ENCODE data around the gene HYAL1.
A peak's percentile ranks its signal among the peaks of the same experiment; 100 is the strongest.
"Not testable (repeated sequence)": the region's sequence is repeated elsewhere in the genome, so short reads cannot be mapped to it uniquely, and the experiment has no call there.

Gene HYAL1

DNA sequence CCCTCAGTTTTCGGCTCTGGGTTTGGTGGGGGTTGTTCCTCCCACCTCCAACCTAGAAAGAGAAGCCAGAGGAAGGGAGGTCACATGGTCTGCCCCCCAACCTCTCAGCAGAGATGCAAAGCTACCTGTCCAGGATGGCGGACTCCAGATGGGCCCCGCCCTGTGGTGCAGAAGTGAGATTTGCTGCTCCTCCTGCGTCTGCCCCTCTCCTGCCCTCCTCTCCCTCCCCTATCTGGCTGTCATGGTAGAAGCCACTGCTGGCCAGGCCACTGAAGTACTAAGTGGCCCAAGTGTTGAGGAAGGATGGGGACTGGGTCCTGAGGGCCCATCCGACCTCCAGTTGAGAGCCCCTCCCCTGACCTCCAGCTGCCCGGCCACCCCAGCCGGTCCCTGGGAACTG is 36.5 kb downstream of the HYAL1 start:
- no peak for DNase-seq

DNA sequence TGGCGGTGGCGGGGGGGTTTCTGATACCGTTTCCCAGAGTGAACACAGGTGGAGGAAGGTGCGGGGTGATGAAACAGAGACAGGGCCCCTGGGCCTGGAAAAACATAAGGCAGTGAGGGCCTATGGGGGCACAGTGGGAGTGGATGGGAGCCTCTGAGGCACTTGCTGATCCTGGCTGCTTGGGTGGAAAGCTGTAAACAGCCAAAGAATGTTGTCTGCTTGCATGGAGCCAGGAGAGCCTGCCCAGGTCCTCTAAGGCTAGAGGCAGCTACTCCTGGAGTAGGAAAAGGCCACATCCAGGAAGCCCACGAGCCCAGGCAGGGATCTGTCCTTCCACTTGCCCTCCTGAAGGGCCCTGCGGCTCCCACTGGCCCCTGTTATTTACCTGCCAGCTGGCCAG is 37.4 kb downstream of the HYAL1 start:
- no peak for DNase-seq

More for the DNA sequence above, 36.5 kb downstream of the HYAL1 start:
- intact Hi-C loops (cut with DNase I): no loop called here

DNA sequence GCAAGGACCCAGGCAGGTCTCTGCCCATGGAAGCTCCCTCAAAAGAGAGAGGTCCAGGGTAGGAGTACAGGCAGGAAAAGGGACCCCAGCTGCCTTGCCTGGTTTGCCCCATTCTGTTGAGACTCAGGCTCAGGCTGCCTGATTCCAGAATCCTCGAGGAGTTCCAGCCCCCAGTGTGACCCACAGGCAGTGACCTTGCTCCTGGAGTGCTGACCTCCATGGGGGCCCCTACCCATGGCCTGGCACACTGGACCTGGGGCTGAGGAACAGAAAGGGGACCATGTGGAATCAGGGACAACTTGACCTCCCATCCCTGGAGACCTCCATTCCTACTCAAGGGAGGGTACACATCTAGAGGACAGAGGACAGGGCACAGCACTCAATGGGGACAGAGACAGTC is 37.8 kb downstream of the HYAL1 start:
- no peak for DNase-seq
- intact Hi-C loops (cut with DNase I): no loop called here

More for the DNA sequence above, 37.4 kb downstream of the HYAL1 start:
- intact Hi-C loops (cut with DNase I): no loop called here

DNA sequence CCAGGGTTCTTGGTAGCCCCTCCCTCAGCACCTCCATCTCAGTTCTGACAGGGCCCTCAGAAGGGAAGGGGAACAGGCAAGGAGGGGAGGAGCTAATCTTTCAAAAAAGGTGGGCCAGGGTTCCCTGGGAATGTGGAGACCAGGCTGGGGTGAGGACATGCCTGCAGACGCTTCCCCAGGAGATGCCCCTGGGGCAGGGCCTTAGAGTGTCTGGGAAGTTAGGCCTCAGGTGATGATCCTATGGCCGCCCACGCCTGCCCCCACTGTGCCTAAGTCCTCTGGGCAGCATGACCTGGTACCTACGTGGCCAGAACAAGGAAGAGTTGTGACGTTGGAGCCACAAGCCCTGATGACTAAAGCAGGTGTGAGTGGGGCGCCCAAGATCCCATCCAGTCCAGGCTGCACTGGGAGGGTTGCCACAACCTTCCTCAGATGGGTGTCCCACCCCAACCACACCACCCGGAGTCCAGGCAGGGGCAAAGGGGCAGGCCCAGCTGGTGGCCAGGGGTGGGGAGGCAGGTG is 38.3 kb downstream of the HYAL1 start:
- DNase-seq: peak in 1 of 10 donors; percentile 25

DNA sequence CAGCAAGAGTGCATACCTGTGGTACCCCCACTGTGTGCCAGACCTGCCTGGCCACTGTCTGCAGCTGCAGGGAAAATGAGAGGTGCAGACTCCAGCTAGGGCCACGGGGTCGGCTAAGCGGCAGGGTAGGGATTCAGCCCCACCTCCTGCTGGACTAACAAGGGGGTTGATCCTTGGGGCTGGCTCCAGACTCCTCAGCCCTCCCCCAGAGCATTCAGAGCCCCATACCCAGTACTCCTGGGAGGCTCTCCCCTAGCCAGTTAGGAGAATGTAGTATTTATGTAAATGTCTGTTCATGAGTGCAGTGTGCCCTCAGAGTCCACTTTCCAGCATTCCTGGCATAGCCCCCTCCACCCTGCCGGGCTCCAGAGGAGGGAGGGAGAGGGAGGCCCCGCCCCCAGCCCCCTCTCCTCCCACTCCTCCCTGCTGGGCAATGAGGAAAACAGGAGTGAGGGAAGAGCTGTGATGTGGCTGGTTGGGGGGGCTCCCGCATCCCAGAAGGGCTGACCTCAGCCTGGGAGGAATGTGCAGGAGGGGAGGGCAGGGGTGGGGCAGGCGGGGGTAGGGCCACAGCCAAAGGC is 38.9 kb downstream of the HYAL1 start:
- intact Hi-C loops (cut with DNase I): no loop called here

More for the DNA sequence above, 38.3 kb downstream of the HYAL1 start:
- intact Hi-C loops (cut with DNase I): no loop called here

DNA sequence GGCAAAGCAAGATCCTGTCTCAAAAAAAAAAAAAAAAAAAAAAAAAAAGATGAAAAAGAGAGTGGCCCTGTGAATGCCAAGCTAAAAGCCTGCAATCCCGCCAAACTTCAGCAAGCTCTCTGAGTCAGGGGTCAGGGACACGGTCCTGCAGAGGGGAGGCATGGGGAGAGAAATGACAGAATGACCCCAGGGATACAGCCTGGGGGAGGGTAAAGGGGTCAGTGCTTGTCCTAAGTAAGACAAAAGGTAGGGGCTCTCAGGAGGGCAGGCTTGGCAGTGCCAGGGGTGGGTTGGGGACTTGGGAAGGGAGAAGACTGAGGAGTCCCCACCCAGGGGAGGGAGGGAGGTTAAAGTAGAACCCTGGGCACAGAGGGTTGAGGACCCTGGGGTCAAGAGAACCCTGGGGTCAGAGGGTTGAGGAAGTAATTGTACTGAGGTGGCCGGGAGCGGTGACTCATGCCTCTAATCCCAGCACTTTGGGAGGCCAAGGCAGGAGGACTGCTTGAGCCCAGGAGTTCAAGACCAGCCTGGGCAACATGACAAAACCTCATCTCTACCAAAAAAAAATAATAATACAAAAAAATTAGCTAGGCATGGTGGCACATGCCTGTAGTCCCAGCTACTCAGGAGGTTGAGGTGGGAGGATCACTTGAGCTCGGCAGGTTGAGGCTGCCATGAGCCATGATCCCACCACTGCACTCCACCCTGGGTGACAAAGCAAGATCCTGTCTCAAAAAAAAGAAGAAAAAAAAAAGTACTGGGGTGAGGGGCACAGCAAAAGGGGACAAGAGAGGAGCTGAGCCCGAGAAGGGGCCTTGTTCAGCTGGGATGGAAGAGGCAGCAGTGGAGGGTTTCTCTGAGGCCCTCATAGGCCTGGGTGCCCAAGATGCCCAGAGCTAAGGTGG is 39.6 kb downstream of the HYAL1 start:
- intact Hi-C loops (cut with DNase I): no loop called here

More for the DNA sequence above, 38.9 kb downstream of the HYAL1 start:
- peak in 9 of 10 donors; percentile 57 to 96 (median 71) for DNase-seq

DNA sequence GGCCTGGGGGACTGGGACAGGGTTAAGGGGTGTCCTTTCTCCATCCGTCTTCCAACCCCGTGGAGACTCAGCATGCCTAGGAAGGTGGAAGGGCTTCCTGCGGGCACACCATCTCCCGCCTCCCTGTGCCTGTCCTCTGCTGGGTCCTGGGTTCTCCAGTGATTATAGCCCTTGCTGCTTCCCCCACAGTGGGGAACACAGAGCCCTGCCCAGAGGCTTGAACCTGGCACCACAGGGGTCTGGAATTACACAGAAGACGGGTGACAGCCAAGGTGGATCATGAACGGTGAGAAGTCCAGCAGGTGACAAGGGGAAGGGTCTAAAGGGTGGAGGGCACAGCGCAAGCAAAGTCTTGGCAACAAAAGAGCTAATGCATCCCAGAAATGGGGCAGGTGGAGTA is 40.6 kb downstream of the HYAL1 start:
- intact Hi-C loops (cut with DNase I): no loop called here
- DNase-seq: no peak

More for the DNA sequence above, 39.6 kb downstream of the HYAL1 start:
- DNase-seq: no peak

DNA sequence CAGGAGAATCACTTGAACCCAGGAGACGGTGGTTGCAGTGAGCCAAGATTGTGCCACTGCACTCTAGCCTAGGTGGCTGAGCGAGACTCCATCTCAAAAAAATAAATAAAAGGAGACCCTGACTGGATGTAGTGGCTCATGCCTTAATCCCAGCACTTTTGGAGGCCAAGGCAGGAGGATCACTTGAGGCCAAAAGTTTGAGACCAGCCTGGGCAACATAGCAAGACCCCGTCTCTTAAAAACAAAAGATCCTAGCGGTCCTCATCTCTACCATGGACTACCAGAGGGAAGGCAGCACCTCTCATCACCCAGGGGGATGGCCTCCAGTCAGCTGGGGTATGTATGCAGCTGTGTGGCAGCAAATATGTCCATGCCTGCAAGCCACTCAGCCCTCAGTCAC is 41.2 kb downstream of the HYAL1 start:
- intact Hi-C loops (cut with DNase I); DNase-seq: not testable (repeated sequence)

DNA sequence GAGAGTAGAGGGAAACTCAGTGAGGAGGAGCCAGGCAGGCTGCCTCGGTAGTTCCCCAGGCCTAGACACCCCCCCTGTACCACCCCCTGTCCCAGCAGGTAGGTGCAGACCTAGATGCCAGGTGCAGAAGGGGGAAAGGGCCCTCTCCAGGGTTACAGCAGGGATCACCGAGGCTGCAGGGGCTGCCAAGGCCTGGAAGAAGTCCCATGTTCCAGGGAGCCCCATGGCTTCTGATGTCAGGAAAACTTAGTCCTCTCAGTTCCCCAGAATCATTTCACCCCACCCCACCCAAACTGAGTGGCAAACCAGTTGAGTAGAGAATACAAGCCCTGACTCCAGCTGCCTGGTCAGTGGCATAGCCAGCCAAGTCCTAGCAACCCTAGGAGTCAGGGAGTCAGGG is 41.9 kb downstream of the HYAL1 start:
- no peak for DNase-seq
- intact Hi-C loops (cut with DNase I): no loop called here

DNA sequence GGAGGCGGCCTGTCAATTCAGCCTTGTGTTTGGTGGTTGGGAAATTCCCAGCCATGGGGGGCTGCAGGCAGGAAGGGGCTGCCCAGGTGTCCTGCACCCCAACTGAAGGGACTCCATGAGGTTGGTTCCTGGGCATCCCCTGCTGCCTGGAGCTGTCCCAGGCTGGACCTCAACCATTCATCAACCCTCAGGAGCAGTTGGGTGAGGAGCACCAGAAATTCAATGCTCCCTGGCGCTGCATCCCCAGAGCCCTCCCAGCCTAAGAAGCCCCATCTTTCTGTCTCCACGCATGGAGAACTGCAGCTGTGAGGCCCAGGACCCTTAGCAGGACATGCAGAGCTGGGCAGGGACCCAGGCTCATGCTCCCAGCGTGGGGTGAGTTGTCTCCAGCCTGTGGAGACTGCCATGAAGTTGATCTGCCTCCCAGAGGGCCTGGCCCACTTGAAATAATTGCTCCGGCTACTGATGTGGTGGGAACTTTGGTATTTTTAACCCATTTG is 42.4 kb downstream of the HYAL1 start:
- DNase-seq: peak in 1 of 10 donors; percentile 83
- intact Hi-C loops (cut with DNase I): loop anchor here (1.0 kb wide), 1 partner anchor 11 kb away; no protein-coding TSS in a partner anchor

DNA sequence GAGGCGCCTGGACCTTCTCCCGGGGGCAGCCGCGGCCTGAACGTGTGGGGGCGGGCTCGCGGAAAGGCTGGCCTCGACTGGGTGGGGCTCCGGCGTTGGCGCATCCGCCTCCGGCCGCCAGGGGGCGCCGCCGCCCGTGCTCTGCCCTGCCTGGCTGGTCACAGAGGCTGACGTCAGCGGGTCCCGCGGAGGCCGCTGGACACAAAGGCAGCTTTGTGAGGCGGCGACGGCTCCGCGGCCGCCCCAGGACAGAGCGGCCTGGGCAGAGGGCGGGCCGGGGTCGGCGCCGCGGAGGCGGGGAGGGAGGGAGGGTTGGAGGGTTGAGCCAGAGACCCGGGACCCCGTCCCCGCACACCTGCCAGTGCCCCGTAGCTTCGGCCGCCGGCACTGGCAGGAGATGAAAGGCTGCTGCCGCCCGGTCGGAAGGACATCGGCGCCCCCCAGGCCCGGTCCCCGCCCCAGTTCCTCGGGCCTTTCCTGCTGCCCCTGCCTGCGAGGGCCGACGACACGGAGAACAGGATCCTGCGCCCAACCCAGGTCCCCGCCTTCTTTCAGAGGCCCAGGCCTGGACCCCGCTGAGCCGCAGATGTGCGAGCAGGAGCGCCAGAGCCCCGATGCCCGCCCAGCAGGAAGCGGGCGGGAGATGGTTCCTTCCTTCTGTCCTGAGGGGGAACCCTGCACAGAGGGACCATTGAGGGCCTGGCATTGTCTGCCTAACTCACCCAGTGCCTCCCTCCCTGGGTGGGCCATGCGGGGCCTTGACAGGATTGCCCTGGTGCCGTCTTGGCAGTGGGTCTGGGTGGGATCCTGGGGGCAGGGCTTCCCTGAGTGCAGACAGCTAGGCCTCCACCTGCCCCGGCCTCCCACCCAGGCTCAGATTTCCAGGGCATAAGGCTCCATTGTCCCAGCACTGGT is 43.1 kb downstream of the HYAL1 start:
- intact Hi-C loops (cut with DNase I): loop anchor here (1.0 kb wide), 1 partner anchor 12 kb away; no protein-coding TSS in a partner anchor
- peak; percentile 91 to 99 (median 94) for DNase-seq

DNA sequence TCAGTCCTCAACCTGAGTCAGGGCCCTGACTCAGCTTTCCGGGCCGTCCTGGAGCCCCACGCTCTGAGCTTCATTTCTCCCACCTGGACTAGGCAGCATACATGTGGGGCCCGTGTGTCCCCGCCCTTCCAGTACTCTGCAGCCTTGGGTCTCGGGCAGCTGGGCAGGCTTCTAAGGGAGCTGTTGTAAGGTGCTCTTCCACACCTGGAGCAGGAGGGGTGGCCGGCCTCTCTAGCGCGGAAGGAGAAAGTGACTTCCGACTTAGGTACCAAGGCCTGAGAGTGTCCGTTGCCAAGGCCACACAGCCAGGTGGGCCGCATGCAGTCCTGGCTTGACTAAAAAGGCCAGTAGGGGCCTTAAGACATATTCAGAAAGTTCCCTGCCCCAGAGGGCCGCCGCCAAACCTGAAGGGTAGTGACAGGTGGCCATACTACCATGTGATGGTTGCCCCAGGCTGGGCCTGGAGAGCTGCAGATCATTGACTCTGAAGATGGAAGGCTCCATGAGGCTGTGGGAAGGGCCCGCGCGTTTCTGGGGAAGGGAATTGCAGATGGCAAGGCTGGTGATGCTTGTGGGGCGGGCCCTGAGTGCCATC is 43.8 kb downstream of the HYAL1 start:
- intact Hi-C loops (cut with DNase I): loop anchor here (1.0 kb wide), 1 partner anchor 13 kb away; no protein-coding TSS in a partner anchor
- DNase-seq: peak in 2 of 10 donors; percentile 21 to 85

DNA sequence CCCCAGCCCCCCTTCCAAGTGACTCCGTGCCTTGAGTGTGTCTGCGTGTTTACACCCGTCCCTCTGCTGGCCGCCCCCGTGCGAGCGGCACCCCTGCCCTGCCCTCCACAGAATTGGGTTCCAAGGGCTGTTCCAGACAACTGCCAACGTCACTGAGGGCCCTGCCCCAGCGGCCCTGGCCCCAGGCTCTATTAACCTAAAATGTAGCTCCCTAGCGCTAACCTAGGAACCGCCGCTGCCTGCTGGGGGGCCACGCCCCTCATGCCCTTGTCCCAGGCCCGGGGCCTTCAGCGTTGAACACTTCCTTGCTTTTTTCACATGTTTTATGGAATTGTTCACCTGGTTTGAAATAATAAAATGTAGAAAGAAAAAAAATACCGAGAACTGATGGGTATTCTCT is 44.4 kb downstream of the HYAL1 start:
- intact Hi-C loops (cut with DNase I): no loop called here
- DNase-seq: peak in 2 of 10 donors; percentile 22 to 86

DNA sequence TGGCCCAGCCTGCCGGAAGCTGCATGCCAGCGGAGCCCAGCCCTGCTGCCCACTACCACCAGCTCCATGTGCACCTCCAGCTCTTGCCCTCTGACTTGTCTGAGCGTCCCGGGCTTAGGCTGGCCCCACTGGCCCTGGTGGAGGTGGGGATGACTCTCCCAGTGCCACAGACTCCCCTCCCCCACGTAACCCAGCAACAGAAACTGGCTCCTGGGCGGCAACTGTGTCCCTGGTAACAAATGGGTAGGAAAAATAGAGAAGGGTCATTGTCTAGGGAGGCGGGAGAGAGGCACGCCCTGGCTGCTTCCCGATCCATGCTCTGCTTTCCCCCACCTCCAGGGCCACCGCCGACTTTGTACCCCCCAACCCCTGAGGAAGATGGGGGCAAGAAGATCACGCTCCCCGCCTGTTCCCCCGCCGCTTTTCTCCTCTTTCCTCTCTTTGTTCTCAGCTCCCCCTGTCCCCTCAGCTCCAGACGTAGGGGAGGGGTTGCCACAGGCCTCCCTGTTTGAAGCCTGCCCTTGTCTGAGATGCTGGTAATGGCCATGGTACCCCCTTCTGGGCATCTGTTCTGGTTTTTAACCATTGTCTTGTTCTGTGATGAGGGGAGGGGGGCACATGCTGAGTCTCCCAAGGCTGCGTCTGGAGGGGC is 45.2 kb downstream of the HYAL1 start:
- intact Hi-C loops (cut with DNase I): no loop called here
- DNase-seq: peak in 2 of 10 donors; percentile 27 to 83

DNA sequence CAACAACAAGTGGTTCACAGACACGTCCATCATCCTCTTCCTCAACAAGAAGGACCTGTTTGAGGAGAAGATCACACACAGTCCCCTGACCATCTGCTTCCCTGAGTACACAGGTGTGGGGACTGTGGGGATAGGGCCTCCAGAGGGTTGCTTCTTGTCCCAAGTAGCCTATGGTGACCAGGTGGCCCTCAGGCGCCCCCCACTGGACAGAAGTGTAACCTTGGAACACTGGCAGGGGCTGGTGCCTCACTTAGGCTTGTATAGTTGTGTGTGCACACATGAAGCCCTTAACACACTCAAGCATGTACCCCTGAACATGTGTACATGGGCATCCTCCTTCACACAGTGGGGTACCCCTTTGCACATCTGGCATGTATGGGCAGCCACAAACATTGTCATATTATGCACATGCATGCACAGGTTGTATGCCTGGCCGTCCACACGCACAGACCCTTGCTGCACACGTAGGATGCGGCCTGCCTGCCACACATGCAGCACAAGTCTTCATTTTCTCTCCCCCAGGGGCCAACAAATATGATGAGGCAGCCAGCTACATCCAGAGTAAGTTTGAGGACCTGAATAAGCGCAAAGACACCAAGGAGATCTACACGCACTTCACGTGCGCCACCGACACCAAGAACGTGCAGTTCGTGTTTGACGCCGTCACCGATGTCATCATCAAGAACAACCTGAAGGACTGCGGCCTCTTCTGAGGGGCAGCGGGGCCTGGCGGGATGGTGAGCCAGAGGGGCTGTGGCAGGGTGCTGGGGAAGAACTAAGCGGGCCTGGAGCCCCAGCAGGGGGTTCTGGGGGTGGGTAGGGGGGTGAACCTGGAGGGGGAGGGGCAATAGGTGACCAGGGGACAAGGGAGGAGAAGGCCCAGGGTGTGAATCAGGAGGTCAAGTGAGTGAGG is 46.1 kb downstream of the HYAL1 start:
- intact Hi-C loops (cut with DNase I): no loop called here
- DNase-seq: peak in 2 of 10 donors; percentile 40 to 67

DNA sequence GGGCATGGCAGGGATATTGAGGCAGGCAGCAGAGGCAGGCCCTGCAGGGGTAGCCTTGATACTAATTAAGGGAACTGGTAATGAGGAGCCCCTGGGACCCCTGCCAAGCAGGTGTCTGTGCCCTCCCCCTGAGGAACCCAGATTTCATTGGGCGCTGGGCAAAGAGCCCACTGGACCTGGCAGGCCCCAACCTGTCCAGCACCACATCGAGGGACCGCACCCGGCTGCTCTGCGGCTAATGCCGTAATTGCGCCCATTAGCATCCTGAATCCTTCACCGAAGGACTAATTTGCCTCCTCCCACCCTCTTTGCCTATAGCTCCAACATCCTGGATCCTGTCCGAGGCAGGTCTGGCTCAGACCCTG is 48.1 kb downstream of the HYAL1 start:
- DNase-seq: no peak
- intact Hi-C loops (cut with DNase I): no loop called here

DNA sequence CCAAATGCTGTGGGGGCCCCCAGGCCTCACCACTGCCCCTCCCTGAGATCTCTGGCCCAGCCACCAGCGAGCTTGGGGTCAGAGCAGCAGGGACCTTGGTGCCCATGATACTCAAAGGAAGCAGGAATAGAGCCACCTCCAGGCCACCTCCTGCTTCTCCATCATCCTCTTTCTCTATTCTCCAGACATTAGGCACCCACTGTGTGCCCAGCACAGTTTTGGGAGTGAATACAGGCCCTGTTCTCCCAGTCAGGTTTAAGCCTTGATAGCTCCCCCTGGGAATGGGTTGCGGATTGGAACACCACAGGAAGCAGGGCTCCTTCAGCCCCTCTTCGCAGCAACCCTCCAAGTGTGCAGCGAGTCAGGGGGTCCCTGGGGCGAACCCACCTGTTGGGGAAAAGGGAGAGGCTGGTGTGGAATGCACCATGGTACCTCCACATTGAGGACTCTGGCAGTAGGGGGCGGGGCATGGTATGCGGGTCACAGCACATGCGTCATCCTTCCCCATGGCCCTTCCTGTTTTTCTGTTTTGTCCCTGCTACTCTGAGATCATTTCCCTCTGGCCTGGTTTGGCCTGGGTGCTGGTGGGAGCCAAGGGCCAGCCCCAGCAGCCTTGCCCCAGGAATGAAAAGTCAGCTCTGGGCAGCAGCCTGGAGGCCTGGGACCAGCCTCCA is 48.7 kb downstream of the HYAL1 start:
- intact Hi-C loops (cut with DNase I): no loop called here
- DNase-seq: peak in 1 of 10 donors; percentile 84

DNA sequence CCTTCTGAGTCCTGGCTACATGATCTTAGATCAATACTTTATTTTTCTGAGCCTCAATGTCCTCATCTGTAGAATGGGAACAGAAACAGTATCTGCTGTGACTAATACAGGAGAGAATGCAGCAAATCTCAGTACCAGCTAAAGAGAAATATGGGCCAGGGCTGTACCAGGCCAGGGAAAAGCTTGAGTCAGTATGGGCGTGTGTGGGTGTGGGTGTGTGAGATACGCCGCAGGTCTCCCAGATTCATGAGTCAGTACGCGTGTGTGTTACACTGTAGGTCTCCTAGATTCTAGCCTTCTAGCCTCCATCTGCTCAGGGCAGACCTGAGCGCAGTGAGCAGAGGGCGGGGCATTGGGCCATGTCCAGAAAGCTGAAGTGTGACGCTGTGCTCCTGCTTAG is 52.2 kb downstream of the HYAL1 start:
- DNase-seq: no peak
- intact Hi-C loops (cut with DNase I): no loop called here
